GM21723 (cell line): ENCODE results near the gene CTCF.

Experiments used
- ATAC-seq: cut with Tn5 transposase; IDR thresholded peaks from one replicate; pipeline ENCODE4 v1.9.1; 2021; ENCODE audit warnings: mild to moderate bottlenecking, moderate library complexity; ENCODE audit not compliant: unreplicated experiment

Gene CTCF

DNA sequence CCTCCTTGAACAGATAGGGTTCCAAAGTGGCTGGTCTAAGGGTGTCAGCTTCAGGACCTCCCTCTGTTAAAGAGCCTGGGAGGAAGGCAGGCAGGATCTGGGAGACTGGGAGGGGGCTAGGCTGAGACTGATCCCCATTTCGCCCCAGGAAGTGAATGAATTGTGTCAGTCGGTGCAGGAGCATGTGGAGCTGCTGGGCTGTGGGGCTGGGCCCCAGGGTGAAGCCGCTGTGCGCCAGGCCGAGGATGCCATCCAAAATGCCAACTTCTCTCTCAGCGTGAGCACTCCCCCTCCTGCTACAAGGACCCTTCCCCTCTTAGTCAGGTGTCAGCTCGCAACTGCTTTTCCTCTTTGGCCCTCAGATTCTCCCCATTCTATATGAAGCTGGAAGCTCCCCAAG lies 88.7 kb downstream of the CTCF start:
- ATAC-seq, result no peak

GRCh38 chr16:67651847-67652246 lies 89.5 kb downstream of the CTCF start:
- no peak for ATAC-seq

DNA sequence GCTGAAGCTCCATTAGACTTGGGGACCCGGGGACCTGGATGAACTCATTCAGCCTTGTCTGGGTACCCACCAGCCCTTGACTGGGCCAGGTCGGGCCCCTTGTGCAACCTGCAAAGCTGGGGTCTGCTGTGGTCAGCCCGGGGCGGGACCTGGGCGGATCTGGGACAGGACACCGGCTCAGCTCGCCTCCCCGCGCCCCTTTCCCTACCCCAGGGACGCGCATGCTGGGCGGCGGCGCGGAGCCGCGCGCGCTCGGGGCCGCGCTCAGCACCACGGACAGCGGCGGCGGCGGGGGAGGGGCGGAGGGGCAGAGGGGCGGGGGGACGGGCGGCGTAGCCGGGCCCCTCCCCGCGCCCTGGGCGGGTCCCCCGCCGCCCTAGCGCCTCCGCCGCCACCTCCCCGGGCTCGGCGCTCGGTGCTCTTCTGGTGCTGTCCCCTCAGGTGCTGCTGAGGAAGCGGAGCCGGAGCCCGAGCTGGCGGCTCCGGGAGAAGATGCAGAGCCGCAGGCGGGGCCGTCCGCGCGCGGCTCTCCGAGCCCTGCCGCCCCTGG lies 90.3 kb downstream of the CTCF start:
- ATAC-seq, result no peak

GRCh38 chr16:67653128-67653788 lies 90.9 kb downstream of the CTCF start:
- no peak for ATAC-seq

- no peak for ATAC-seq
Observed at GRCh38 chr16:67653789-67654402, 91.6 kb downstream of the CTCF start.

- ATAC-seq, result no peak
Observed at GRCh38 chr16:67654403-67654911, 92.1 kb downstream of the CTCF start.

DNA sequence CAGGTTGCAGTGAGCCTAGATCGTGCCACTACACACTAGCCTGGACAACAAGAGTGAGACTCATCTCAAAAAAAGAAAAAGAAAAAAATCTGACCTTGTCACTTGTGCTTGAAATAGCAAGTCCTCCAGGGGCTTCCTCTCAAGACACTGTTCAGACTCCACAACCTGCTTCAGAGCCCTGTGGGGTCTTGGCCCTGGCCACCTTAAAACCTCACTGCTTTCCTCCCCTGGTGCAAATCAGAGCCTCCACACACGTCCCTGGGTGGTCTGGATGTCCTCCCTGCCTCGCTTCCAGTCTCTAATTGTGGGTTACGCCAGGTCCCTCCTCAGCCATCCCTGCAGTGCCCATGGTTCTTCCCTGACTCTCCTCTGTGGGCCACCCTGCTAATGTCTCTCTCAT lies 93.0 kb downstream of the CTCF start:
- no peak for ATAC-seq

DNA sequence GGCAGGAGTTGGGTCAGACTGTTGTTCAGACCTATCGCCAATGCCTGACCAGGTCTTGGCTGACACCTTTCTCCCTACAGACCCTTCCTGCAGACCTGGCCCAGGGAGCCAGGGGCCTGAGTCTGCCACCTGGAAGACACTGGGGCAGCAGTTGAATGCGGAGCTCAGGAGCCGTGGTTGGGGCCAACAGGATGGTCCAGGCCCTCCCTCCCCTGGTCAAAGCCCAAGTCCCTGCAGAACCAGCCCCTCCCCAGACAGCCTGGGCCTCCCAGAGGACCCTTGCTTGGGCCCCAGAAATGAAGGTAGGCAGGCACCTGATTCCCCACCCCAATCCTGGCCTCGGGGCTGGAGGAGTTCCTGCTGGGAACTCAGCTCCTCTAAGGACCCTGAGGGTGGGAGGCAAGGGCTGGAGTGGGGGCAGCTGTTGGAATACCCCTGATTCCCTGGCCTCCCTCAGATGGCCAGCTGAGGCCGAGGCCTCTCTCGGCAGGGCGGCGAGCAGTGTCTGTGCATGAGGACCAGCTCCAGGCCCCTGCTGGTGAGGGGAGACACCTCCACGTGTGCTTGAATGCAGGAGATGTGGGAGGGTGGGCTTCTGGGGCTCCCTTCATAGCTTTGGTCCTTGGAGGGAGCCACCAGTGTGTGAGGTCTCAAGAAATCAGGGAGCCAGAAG lies 94.2 kb downstream of the CTCF start:
- no peak for ATAC-seq

- no peak for ATAC-seq
Observed at GRCh38 chr16:67657017-67657608, 94.8 kb downstream of the CTCF start.

- no peak for ATAC-seq
Observed at GRCh38 chr16:67657751-67658518, 95.6 kb downstream of the CTCF start.

DNA sequence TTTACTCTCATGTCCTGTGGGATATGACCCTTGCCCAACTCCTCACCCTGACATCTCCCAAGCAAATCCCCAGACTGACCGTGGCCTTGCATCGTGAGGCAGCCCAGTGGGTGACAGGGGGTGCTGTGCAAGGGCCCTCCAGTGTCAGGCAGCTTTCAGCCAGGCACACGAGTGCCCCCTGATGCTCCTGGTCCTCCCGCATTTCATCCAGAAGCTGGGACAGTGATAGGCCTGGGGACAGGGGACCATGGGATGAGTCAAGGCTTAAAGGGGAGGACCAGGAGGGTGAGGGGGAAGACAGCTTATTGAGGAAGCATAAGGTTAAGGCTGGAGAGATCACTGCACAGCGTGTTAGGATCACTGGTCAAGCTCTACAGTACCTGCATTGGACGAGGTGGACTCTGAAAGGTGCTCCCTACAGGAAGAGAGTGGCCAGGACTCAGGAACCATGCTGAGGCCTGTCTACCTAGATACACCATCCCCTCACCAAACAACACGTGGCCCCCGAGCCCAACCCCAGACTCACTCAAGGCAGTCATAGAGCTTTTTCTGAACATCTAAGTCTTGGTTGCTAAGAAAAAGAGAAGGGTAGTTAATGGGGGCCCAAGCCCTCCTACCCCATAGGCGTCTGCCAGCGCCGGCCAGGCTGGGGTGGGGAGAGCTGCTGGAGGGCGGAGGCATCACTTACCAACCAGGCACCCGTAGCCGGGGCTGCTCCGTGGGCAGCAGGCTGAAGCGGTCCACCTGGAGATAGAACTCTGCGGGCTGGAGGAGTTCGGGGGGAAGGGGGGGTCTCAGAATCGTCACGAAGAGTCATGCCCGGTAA lies 96.7 kb downstream of the CTCF start:
- no peak for ATAC-seq

DNA sequence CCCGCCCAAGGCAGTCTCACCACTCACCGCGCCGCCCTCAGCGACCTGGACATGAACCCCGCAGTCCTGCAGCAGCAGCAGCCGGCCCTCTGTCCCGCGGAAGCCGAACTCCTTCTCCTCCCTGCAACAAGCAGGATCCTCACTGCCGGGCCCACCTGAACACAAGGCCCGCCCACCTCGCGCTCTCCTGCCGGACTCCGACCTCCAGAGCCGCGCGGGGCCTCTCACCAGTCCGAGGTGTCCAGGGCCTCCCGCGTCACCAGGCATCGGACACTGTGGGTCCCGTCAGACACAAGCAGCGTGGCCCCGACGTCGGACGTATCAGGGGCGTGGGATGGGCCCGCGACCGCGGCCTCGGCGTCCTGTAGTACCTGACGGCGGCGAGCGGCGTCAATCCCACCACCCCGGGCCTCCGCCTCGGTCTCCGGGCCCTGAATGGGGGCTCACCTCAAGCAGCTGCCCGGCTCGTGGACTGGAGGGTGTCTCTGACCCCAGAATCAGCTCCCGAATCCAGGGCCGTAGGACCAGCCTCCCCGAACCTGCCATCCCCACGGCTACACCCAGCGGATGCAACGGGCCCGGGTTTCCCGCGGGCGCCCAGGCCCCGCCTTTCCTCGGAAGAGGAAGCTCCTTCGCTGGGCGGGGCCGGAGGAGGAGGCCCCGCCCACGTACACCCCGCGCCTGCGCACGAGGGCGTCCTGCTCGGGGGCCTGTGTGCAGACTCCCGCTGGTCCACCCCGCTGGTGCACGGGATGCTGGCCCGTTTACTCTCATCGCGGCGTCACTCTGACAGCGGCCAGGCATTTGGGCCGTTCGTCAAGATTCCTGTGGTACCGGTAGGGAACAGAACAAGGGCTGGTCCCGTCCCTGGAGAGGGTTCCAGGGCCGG lies 97.6 kb downstream of the CTCF start, which contains the start of gene ACD:
TSS of gene ACD (minus strand) at position 586 of the 889 bp plus-strand sequence. CDS start at position 546, 40 bp downstream.
- peak; percentile 45 for ATAC-seq

- ATAC-seq, result peak; percentile 73
Observed at GRCh38 chr16:67660564-67661028, 98.3 kb downstream of the CTCF start, which contains the start of gene PARD6A. Gene PARD6A (plus strand): TSS chr16:67660960. CDS start chr16:67661039, 79 bp downstream.

- ATAC-seq, result no peak
Observed at GRCh38 chr16:67661101-67661761, 98.9 kb downstream of the CTCF start.

DNA sequence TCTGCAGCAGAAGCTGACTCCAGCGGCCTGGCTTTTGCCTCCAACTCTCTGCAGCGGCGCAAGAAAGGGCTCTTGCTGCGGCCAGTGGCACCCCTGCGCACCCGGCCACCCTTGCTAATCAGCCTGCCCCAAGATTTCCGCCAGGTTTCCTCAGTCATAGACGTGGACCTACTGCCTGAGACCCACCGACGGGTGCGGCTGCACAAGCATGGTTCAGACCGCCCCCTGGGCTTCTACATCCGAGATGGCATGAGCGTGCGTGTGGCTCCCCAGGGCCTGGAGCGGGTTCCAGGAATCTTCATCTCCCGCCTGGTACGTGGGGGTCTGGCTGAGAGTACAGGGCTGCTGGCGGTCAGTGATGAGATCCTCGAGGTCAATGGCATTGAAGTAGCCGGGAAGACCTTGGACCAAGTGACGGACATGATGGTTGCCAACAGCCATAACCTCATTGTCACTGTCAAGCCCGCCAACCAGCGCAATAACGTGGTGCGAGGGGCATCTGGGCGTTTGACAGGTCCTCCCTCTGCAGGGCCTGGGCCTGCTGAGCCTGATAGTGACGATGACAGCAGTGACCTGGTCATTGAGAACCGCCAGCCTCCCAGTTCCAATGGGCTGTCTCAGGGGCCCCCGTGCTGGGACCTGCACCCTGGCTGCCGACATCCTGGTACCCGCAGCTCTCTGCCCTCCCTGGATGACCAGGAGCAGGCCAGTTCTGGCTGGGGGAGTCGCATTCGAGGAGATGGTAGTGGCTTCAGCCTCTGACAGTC lies 99.7 kb downstream of the CTCF start:
- ATAC-seq, result no peak

DNA sequence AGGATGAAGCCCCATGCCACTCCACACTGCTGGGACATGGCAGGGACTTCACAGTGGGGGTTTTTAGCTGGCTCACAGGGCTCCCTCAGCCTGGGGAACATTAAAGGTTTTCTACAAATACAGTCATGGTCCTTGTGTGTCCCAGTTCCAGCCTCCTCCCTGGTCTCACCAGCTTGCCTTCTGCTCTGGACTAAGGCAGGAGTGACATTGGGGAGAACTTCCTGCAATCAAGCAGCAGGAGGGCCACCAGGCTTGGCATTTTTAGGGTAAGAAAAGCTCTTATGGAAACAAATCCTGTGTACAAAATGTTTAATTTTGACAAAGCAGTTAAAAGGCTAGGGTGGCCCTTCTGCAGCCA lies 100.3 kb downstream of the CTCF start:
- no peak for ATAC-seq
